ENCODE measurements around the gene TMPRSS9.
"Not testable (repeated sequence)": the region's sequence is repeated elsewhere in the genome, so short reads cannot be mapped to it uniquely, and the experiment has no call there.

The TMPRSS9 gene

DNA sequence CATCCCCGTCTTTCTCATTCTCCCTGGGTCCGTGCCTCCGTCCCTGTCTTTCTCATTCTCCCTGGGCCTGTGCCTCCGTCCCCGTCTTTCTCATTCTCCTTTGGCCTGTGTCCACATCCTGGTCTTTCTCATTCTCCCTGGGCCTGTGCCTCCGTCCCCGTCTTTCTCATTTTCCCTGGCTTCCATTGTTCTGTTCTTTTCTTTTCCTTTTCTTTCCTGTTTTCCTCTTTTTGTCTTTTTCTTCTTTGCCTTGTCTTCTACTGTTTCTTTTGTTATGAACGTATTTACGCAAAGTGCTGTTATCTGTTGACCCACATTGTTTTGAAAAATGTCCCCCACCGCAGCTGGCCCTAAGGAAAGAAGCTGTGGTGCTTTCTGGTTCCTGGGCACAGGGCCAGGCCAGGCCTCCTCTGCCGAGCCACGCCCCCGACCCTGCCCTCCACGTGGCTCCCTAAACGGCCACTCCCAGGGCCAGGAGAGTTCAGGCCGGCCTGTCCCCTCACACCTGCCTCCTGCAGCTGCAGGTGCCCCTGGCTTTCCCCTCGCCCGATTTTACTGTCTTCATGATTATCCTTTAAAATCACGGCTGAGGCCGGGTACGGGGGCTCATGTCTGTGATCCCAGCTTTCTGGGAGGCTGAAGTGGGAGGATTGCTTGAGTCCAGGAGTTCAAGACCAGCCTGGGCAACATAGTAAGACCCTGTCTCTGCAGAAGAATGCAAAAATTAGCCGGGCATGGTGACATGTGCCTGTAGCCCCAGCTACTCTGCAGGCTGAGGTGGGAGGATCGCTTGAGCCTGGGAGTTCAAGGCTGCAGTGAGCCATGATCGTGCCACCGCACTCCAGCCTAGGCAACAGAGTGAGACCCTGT, 14.0 kb upstream of the TMPRSS9 start:
- H3K4me1 ChIP-seq = no peaks in the 10 kb centered on the region
- TF ChIP-seq, protein P1, sequence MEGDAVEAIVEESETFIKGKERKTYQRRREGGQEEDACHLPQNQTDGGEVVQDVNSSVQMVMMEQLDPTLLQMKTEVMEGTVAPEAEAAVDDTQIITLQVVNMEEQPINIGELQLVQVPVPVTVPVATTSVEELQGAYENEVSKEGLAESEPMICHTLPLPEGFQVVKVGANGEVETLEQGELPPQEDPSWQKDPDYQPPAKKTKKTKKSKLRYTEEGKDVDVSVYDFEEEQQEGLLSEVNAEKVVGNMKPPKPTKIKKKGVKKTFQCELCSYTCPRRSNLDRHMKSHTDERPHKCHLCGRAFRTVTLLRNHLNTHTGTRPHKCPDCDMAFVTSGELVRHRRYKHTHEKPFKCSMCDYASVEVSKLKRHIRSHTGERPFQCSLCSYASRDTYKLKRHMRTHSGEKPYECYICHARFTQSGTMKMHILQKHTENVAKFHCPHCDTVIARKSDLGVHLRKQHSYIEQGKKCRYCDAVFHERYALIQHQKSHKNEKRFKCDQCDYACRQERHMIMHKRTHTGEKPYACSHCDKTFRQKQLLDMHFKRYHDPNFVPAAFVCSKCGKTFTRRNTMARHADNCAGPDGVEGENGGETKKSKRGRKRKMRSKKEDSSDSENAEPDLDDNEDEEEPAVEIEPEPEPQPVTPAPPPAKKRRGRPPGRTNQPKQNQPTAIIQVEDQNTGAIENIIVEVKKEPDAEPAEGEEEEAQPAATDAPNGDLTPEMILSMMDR (IDR thresholded peaks at IDR 0.05) = no peak
- no peaks in the 10 kb centered on the region for H3K9me3 ChIP-seq (ENCODE audit: control insufficient read depth, low read length)
- no peaks in the 10 kb centered on the region for H3K27me3 ChIP-seq (ENCODE audit: control insufficient read depth, insufficient read depth, low read length)
- no peak overlapping the region for H3K9ac ChIP-seq
- no peak overlapping the region for H3K4me2 ChIP-seq (ENCODE audit: low read length)
- H3K4me3 ChIP-seq (ENCODE audit: low read depth, low read length) = no peak overlapping the region
- H3K79me2 ChIP-seq = no peaks in the 10 kb centered on the region
- no peak overlapping the region for H3K27ac ChIP-seq
- H2AFZ ChIP-seq = no peak overlapping the region
- no peaks in the 10 kb centered on the region for H3K36me3 ChIP-seq (ENCODE audit: control insufficient read depth, insufficient read depth, low read length)

DNA sequence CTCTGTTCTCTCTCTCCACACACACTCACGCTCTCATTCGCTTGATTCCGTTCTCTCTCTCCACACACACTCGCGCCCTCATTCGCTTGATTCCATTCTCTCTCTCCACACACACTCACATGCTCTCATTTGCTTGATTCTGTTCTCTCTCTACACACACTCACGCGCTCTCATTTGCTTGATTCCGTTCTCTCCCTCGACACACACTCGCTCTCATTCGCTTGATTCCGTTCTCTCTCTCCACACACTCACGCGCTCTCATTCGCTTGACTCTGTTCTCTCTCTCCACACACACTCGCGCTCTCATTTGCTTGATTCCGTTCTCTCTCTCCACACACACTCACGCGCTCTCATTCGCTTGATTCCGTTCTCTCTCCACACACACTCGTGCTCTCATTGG, 10.2 kb upstream of the TMPRSS9 start:
- not testable (repeated sequence) for H3K36me3 ChIP-seq (ENCODE audit: control insufficient read depth, insufficient read depth, low read length); H3K4me3 ChIP-seq (ENCODE audit: low read depth, low read length); H3K4me2 ChIP-seq (ENCODE audit: low read length); H3K27me3 ChIP-seq (ENCODE audit: control insufficient read depth, insufficient read depth, low read length); H2AFZ ChIP-seq; H3K27ac ChIP-seq; H3K9me3 ChIP-seq (ENCODE audit: control insufficient read depth, low read length); H3K4me1 ChIP-seq; H3K9ac ChIP-seq; H3K79me2 ChIP-seq

DNA sequence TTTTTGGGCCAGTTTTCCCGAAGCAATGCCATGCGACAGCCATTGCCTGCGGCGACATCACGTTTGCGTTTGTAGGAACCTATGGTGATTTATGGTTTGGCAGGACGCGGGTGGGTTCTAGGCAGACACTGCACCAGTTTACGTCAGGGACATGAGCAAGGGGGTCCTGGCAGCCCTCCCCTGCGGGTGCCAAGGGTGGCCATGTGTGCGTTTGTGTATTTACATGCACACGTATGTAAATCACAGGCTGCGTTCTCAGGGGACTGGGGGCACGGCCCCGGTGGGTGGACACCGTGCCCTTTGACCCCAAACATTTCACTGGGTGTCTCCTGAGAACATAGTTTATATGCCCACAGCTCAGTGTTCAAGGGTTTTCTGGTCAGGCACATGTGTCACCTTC, 9.4 kb upstream of the TMPRSS9 start:
- Histone ChIP-seq H2AFZ (no peak overlapping the region), H3K4me1 (no peaks in the 10 kb centered on the region), H3K27ac (no peak overlapping the region), H3K36me3 (ENCODE audit: control insufficient read depth, insufficient read depth, low read length) (no peaks in the 10 kb centered on the region), H3K79me2 (no peaks in the 10 kb centered on the region), H3K4me3 (ENCODE audit: low read depth, low read length) (no peak overlapping the region), H3K27me3 (ENCODE audit: control insufficient read depth, insufficient read depth, low read length) (no peaks in the 10 kb centered on the region), H3K9ac (no peak overlapping the region), H3K9me3 (ENCODE audit: control insufficient read depth, low read length) (no peaks in the 10 kb centered on the region), H3K4me2 (ENCODE audit: low read length) (no peak overlapping the region)
- TF ChIP-seq, protein P1 (IDR thresholded peaks at IDR 0.05) = no peak

DNA sequence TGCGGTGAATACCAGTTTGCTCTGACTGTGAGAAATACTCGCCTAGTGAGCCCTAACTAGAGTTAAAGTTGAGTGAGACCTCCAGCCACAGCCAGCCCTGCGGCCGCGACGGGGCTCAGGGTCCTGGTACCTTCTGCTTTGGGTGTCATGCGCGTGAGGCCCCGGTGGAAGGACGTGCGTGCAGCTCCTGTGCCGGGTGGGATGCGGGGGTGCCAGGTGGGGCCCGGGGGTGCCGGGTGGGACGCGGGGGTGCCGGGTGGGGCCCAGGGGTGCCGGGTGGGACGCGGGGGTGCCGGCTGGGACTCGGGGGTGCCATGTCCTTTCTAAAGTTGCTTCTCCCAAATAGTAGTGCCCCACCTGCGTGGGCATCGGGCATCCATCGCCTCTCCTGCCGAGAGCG, 8.5 kb upstream of the TMPRSS9 start:
- H3K36me3 ChIP-seq (ENCODE audit: control insufficient read depth, insufficient read depth, low read length) = no peaks in the 10 kb centered on the region
- H3K4me3 ChIP-seq (ENCODE audit: low read depth, low read length) = no peak overlapping the region
- H3K4me1 ChIP-seq = no peaks in the 10 kb centered on the region
- H2AFZ ChIP-seq = no peak overlapping the region
- TF ChIP-seq, protein P1 (IDR thresholded peaks at IDR 0.05) = no peak
- no peak overlapping the region for H3K4me2 ChIP-seq (ENCODE audit: low read length)
- H3K27me3 ChIP-seq (ENCODE audit: control insufficient read depth, insufficient read depth, low read length) = no peaks in the 10 kb centered on the region
- H3K79me2 ChIP-seq = no peaks in the 10 kb centered on the region
- no peak overlapping the region for H3K9ac ChIP-seq
- no peak overlapping the region for H3K27ac ChIP-seq
- H3K9me3 ChIP-seq (ENCODE audit: control insufficient read depth, low read length) = no peaks in the 10 kb centered on the region

DNA sequence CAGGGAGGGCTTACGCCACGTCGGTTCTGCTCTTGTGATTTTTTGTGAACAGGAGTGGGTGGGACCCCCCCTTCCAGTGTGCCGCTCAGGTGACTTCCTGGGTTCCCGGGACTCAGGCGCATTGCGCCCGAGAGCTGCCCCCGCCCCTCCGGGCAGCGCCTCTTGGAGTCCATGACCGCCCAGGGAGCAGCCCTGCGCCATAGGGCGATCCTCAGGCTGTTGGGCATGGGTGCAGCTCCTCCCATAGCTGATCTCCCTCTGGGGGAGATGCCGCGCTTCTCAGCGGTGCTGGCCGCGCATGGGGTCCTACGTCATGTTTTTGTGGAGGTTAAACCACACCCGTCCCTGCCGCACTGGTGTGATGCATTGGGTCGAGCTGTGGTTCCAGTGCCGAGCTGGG, 7.9 kb upstream of the TMPRSS9 start:
- no peaks in the 10 kb centered on the region for H3K79me2 ChIP-seq

More for the DNA sequence above, 7.9 kb upstream of the TMPRSS9 start:
- no peak overlapping the region for H3K9ac ChIP-seq
- no peak overlapping the region for H3K27ac ChIP-seq
- no peak overlapping the region for H2AFZ ChIP-seq
- H3K27me3 ChIP-seq (ENCODE audit: control insufficient read depth, insufficient read depth, low read length) = no peaks in the 10 kb centered on the region
- TF ChIP-seq, protein P1 (IDR thresholded peaks at IDR 0.05) = no peak
- H3K4me1 ChIP-seq = no peaks in the 10 kb centered on the region
- no peak overlapping the region for H3K4me2 ChIP-seq (ENCODE audit: low read length)
- H3K9me3 ChIP-seq (ENCODE audit: control insufficient read depth, low read length) = no peaks in the 10 kb centered on the region
- no peaks in the 10 kb centered on the region for H3K36me3 ChIP-seq (ENCODE audit: control insufficient read depth, insufficient read depth, low read length)
- H3K4me3 ChIP-seq (ENCODE audit: low read depth, low read length) = no peak overlapping the region
